ENCODE measurements around the gene PIKFYVE.

Gene PIKFYVE

DNA sequence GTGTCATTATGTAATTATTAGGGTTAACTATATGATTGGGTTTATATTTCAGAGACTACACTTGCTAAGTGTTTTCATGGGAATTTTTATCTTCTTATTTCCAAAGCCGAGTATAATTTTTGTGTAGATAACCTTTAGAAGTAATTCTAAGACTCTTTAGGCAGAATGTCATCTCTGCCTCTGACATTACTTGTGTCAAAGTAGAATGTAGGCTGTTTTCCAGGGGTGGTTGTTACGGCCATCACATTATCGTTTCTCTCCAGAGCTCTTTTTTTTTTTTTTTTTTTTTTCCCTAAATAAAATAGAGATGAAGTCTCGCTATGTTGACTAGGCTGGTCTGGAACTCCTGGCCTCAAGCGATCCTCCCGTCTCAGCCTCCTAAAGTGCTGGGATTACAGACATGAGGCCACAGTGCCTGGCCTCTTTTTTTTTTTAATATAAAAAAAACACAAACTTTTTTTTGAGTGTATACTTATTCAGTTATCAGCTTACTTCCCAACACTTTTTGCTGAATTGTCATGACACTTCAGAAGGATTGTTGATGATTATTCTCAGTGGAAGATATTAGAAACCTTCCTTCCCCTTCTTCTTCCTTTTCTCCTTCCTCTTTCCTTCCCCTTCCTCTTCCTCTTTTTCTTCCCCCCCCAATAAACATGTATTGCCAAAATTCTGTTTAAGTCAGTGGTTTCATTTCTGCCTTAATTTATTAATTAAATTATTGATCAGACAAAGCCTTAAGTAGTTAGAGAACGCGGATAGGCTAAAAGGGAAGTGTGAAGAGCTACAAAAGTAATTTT is 2.3 kb downstream of the PIKFYVE start:
- Mint-ChIP-seq H3K27ac (peak overlapping the region; percentile 51), H3K27me3 (no peaks in the 10 kb centered on the region), H3K4me3 (peak overlapping the region; percentile 99), H3K4me1 (peaks cover 66% of the 10 kb centered on the region), H3K36me3 (peaks cover 10% of the 10 kb centered on the region), H3K9me3 (no peaks in the 10 kb centered on the region)

- no peak overlapping the region for H3K4me3 Mint-ChIP-seq
- H3K9me3 Mint-ChIP-seq: no peaks in the 10 kb centered on the region
- H3K36me3 Mint-ChIP-seq: peaks cover 11% of the 10 kb centered on the region
- peaks cover 63% of the 10 kb centered on the region for H3K4me1 Mint-ChIP-seq
- no peak overlapping the region for H3K27ac Mint-ChIP-seq
- H3K27me3 Mint-ChIP-seq: no peaks in the 10 kb centered on the region
Measured at GRCh38 chr2:208269091-208269490, 3.0 kb downstream of the PIKFYVE start.

DNA sequence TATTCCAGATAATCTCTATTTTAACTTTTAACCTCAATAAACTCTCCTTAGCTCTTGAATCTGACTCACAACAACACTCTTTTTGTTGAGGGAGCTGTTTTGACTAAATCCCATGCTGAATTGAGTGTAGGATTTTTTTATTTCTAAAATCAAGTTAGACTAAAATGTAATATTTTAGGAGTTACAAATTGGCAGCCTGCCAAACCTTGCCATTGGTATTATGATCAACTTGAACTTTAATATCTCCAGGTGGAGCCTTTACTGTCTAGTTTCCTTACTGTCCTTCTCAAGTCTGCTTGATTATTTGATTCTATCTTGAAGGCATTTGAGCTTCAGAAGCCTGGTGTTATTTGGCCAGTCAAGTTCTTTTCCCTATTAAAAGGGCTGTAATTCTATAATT is 8.7 kb downstream of the PIKFYVE start:
- H3K4me3 Mint-ChIP-seq: no peak overlapping the region
- H3K4me1 Mint-ChIP-seq: peaks cover 33% of the 10 kb centered on the region
- H3K27me3 Mint-ChIP-seq: no peaks in the 10 kb centered on the region
- H3K9me3 Mint-ChIP-seq: no peaks in the 10 kb centered on the region
- H3K36me3 Mint-ChIP-seq: peaks cover 44% of the 10 kb centered on the region
- no peak overlapping the region for H3K27ac Mint-ChIP-seq

DNA sequence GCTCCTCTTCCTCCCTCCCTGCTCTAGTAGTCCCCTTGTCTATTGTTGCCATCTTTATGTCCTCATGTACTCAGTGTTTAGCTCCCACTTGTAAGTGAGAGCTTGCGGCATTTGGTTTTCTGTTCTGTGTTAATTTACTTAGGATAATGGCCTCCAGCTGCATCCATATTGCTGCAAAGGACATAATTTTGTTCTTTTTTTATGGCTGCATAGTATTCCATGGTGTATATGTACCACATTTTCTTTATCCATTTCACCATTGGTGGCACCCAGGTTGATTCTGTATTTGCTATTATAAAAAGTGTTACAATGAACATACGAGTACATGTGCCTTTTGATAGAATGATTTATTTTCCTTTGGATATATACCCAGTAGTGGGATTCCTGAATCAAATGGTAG is 12.5 kb downstream of the PIKFYVE start:
- Mint-ChIP-seq H3K4me1 (peaks cover 41% of the 10 kb centered on the region), H3K9me3 (no peaks in the 10 kb centered on the region), H3K27ac (no peak overlapping the region), H3K4me3 (no peak overlapping the region), H3K36me3 (peaks cover 45% of the 10 kb centered on the region), H3K27me3 (no peaks in the 10 kb centered on the region)

DNA sequence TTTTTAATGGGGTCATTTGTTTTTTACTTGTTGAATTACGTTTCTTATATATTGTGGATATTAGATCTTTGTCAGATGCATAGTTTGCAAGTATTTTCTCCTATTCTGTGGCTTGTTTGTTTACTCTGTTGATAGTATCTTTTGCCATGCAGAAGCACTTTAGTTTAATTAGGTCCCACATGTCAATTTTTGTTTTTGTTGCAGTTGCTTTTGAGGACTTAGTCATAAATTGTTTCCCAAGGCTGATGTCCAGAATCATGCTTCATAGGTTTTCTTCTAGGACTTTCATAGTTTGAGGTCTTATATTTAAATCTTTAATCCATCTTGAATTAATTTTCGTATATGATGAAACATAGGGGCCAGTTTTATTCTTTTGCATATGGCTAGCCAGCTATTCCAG is 13.2 kb downstream of the PIKFYVE start:
- Mint-ChIP-seq H3K27ac (no peak overlapping the region), H3K4me3 (no peak overlapping the region), H3K4me1 (peaks cover 38% of the 10 kb centered on the region)

GRCh38 chr2:208280234-208280633 is 14.2 kb downstream of the PIKFYVE start:
- Mint-ChIP-seq H3K36me3 (peaks cover 35% of the 10 kb centered on the region), H3K4me3 (no peak overlapping the region), H3K9me3 (no peaks in the 10 kb centered on the region), H3K27me3 (no peaks in the 10 kb centered on the region), H3K27ac (no peak overlapping the region), H3K4me1 (peaks cover 29% of the 10 kb centered on the region)

More for the DNA sequence above, 13.2 kb downstream of the PIKFYVE start:
- peaks cover 42% of the 10 kb centered on the region for H3K36me3 Mint-ChIP-seq
- H3K9me3 Mint-ChIP-seq: no peaks in the 10 kb centered on the region
- H3K27me3 Mint-ChIP-seq: no peaks in the 10 kb centered on the region

DNA sequence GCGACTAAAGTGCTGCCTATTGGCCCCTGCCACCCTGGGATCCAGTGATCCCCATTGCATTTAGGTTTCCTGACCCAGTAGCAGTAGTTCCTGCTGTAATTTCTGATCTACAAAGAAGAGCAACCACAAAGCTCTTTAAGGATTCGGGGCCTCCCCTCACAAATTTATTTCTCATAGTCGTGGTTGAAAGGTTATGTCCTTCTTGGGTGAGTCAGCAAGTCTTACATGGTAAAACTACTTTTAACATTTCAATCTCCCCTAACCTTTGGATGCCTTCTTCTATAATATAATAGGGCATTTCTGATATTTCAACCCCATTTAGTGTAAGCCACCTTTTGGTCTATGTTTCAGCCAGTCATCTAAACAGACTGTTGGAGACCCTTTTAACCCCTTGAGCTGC is 14.9 kb downstream of the PIKFYVE start:
- peaks cover 37% of the 10 kb centered on the region for H3K36me3 Mint-ChIP-seq

DNA sequence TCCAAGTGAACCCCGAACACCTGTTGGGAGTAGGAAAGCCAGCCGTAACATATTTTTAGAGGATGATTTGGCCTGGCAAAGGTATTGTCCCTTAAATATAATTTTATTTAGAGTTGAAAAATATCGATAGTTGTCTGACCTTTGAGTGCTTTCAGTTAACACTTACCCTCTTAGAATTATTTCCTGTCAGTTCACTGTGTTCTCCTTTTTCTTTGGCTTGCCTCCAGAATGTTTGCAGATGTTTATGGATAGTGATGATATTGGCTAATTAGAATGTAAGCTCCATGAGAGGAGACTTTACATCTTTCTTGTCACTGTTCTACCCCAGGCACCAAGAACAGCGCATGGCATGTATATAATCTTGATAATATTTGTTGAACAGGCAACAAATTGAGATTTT is 19.8 kb downstream of the PIKFYVE start:
- H3K4me1 Mint-ChIP-seq: peaks cover 12% of the 10 kb centered on the region
- H3K36me3 Mint-ChIP-seq: peaks cover 31% of the 10 kb centered on the region
- H3K9me3 Mint-ChIP-seq: peaks cover 9% of the 10 kb centered on the region
- no peaks in the 10 kb centered on the region for H3K27me3 Mint-ChIP-seq
- H3K4me3 Mint-ChIP-seq: no peak overlapping the region
- H3K27ac Mint-ChIP-seq: no peak overlapping the region

More for the DNA sequence above, 14.9 kb downstream of the PIKFYVE start:
- H3K27ac Mint-ChIP-seq: peak overlapping the region; percentile 14
- H3K9me3 Mint-ChIP-seq: no peaks in the 10 kb centered on the region
- peaks cover 27% of the 10 kb centered on the region for H3K4me1 Mint-ChIP-seq
- no peaks in the 10 kb centered on the region for H3K27me3 Mint-ChIP-seq
- H3K4me3 Mint-ChIP-seq: no peak overlapping the region

DNA sequence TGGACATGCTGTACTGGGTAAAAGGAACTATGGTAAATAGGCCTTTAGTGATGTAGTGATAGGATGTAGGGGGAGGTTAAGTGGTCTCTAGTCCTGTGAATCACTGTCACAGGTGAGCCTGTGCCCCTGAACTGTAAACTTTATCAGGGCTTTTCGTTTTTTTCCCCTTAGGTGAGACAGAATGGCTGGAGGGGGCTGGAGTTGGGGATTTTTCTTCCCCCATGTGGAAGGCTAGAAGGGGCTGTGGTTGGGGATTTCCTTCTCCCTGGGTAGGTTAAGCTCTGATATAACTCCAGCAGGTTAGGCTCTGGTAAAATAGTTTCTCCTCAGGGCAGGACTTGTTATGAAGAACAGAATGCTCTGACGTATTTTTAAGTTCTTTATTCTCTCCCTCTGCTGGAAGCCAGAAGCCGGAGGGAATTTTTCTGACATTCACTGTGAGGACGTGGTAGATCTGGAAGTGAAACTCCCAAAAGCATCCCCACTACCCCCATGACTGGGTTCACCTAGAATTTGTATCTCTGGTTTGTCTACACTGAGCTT is 28.5 kb downstream of the PIKFYVE start:
- Mint-ChIP-seq H3K4me1 (peaks cover 57% of the 10 kb centered on the region), H3K9me3 (peaks cover 5% of the 10 kb centered on the region), H3K36me3 (peaks cover 46% of the 10 kb centered on the region), H3K27ac (peak overlapping the region; percentile 20), H3K27me3 (no peaks in the 10 kb centered on the region), H3K4me3 (no peak overlapping the region)

GRCh38 chr2:208295834-208296233 is 29.8 kb downstream of the PIKFYVE start:
- no peaks in the 10 kb centered on the region for H3K27me3 Mint-ChIP-seq
- no peak overlapping the region for H3K27ac Mint-ChIP-seq
- no peaks in the 10 kb centered on the region for H3K9me3 Mint-ChIP-seq
- peaks cover 36% of the 10 kb centered on the region for H3K36me3 Mint-ChIP-seq
- H3K4me3 Mint-ChIP-seq: no peak overlapping the region
- peaks cover 54% of the 10 kb centered on the region for H3K4me1 Mint-ChIP-seq

GRCh38 chr2:208296610-208297009 is 30.6 kb downstream of the PIKFYVE start:
- Mint-ChIP-seq H3K4me3 (no peak overlapping the region), H3K27me3 (no peaks in the 10 kb centered on the region), H3K36me3 (peaks cover 31% of the 10 kb centered on the region), H3K4me1 (peaks cover 46% of the 10 kb centered on the region), H3K27ac (no peak overlapping the region), H3K9me3 (no peaks in the 10 kb centered on the region)

DNA sequence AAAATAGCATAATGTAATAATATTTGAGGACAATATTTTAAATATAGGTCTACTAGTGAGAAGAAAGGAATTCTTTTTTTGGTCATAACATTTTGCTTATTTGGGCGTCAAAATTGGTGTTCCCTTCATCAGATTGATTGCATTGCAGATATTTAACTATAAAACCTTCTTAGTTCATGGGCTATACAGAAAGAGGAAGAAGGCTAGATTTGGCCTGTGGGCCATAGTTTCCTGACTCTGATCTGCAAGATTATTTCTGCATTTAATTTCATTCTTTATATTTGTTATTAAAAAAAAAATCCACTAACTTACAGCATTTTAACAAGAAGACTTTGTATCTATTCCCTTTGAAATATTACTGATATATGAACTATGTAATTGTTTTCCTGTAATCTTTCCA is 31.9 kb downstream of the PIKFYVE start:
- Mint-ChIP-seq H3K27me3 (no peaks in the 10 kb centered on the region), H3K4me1 (peaks cover 34% of the 10 kb centered on the region), H3K9me3 (no peaks in the 10 kb centered on the region), H3K4me3 (no peak overlapping the region), H3K27ac (no peak overlapping the region), H3K36me3 (peaks cover 28% of the 10 kb centered on the region)

DNA sequence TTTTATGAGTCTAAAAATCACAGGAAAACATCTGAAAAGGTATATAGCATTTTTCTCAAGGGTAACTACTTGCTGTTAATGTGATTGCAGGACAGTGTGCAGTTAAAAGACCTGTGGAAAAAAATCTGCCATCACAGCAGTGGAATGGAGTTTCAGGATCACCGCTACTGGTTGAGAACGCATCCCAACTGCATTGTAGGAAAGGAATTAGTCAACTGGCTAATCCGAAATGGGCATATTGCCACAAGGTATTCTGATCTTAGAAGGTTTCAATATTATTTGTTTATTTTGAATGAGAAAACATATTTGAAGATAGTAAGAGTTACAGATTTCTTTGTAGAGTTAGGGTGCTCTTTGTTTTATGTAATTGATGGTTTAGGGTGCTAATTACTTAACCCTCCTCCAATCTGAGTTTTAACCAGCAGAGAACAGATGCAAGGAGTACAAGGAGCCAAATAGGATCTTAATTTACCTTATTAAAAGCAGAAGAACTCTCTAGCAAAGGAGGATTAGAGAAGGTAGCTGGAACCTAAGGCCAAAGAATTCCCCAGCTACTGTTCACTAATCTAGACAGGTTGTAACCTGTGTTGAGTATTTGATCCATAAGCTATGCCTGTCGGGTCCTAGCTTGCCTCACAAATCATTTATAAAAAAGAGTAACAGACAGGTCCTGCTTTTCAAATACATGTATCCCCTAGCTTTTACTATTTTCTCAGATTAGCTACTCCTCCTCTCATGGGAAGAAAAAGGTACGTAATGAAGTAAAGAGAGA is 35.0 kb downstream of the PIKFYVE start:
- no peak overlapping the region for H3K27ac Mint-ChIP-seq
- H3K4me1 Mint-ChIP-seq: peaks cover 7% of the 10 kb centered on the region
- H3K27me3 Mint-ChIP-seq: no peaks in the 10 kb centered on the region
- no peaks in the 10 kb centered on the region for H3K9me3 Mint-ChIP-seq
- H3K36me3 Mint-ChIP-seq: peaks cover 16% of the 10 kb centered on the region
- H3K4me3 Mint-ChIP-seq: no peak overlapping the region

DNA sequence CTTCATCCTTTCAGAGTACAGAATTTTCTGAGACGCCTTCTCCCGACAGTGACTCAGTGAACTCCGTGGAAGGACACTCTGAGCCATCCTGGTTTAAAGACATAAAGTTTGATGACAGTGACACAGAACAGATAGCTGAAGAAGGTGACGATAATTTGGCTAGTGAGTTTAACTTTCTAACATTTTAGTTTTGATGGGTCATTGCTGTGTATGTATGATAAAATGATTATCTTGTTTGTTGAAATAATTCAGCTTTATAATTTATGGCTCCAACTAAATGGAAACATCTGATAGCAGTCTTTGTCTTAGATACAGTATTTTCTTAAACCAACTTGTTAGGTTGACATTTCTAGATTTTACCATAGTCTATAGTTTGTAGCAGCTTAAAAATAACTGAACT is 38.1 kb downstream of the PIKFYVE start:
- H3K4me3 Mint-ChIP-seq: no peak overlapping the region
- H3K27ac Mint-ChIP-seq: no peak overlapping the region
- H3K4me1 Mint-ChIP-seq: no peaks in the 10 kb centered on the region
- no peaks in the 10 kb centered on the region for H3K27me3 Mint-ChIP-seq
- H3K36me3 Mint-ChIP-seq: peaks cover 16% of the 10 kb centered on the region
- no peaks in the 10 kb centered on the region for H3K9me3 Mint-ChIP-seq

- Mint-ChIP-seq H3K36me3 (peaks cover 18% of the 10 kb centered on the region), H3K27ac (no peak overlapping the region), H3K9me3 (no peaks in the 10 kb centered on the region), H3K27me3 (no peaks in the 10 kb centered on the region), H3K4me1 (no peaks in the 10 kb centered on the region), H3K4me3 (no peak overlapping the region)
Measured at GRCh38 chr2:208304695-208305094, 38.6 kb downstream of the PIKFYVE start.

GRCh38 chr2:208306291-208306690 is 40.2 kb downstream of the PIKFYVE start:
- H3K4me3 Mint-ChIP-seq: no peak overlapping the region
- no peak overlapping the region for H3K27ac Mint-ChIP-seq
- no peaks in the 10 kb centered on the region for H3K27me3 Mint-ChIP-seq
- H3K9me3 Mint-ChIP-seq: no peaks in the 10 kb centered on the region
- peaks cover 9% of the 10 kb centered on the region for H3K4me1 Mint-ChIP-seq
- peaks cover 23% of the 10 kb centered on the region for H3K36me3 Mint-ChIP-seq

Measured in activated naive CD4-positive, alpha-beta T cell treated with anti-CD3 and anti-CD28 coated beads, Interleukin-2, amount 50 U/mL, for 24 hours (primary cell).